Rectal smooth muscle tissue (tissue), 1 donor: ENCODE results near the gene INHA.

ENCODE experiments used
- H3K27ac ChIP-seq: one replicate; pipeline ENCODE4 v1.7.0; 2013; ENCODE audit warnings: low read depth, low read length, inconsistent platforms
- H3K27me3 ChIP-seq: one replicate; pipeline ENCODE4 v1.7.0; 2013; ENCODE audit warnings: low read length; ENCODE audit not compliant: control insufficient read depth, insufficient read depth
- H3K36me3 ChIP-seq: one replicate; pipeline ENCODE4 v1.7.0; 2013; ENCODE audit warnings: low read length; ENCODE audit not compliant: control insufficient read depth, insufficient read depth
- H3K4me1 ChIP-seq: one replicate; pipeline ENCODE4 v1.7.0; 2013; ENCODE audit warnings: low read length; ENCODE audit not compliant: control insufficient read depth, insufficient read depth
- H3K4me3 ChIP-seq: one replicate; pipeline ENCODE4 v1.7.0; 2013; ENCODE audit warnings: low read length
- H3K9ac ChIP-seq: one replicate; pipeline ENCODE4 v1.7.0; 2013; ENCODE audit warnings: low read length

INHA gene

DNA sequence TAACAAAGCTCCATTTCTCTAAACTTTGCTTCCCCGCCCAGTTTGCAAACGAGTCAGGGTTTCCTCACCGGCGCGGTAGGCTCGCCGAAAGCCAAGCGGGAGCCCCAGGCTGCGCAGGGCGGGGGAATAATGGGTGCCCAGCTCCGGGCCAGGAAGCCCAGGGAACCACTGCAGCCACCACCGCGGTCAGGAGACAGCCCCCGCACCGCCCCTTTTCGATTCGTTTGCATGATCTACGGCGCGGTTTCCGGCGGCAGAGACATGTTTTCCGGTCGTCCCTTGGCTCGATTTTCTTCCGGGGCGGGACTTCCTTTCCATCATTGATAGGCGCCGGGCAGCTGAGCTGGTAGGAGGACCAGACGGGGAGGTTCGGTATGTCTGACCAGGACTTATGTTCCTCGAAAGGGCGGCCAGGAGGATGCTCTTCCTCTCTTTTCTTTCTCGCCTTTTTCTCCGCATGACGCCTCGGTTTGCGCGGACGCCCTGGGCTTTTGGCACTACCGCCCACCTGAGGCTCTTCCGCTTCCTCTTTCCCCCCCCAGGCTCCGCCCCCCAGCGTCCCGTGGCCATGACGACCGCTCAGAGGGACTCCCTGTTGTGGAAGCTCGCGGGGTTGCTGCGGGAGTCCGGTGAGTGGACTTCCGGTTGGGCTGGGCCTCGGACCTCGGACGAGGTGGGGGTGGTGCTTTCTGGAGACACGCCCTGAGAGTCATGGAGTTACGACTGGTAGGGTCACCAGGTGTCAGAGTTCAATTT lies 25.6 kb downstream of the INHA start, which contains the start of gene STK11IP:
Gene STK11IP, plus strand, starts transcription at position 306 of the 756 bp plus-strand sequence. Its CDS starts 263 bp downstream, at position 569.
- Histone ChIP-seq H3K27me3 (no peaks in the 10 kb centered on the region), H3K36me3 (peaks cover 12% of the 10 kb centered on the region), H3K9ac (peak within 1 kb of the TSS; percentile 62), H3K4me3 (peak within 1 kb of the TSS; percentile 100), H3K27ac (peak within 1 kb of the TSS; percentile 93), H3K4me1 (peaks cover 4% of the 10 kb centered on the region)

DNA sequence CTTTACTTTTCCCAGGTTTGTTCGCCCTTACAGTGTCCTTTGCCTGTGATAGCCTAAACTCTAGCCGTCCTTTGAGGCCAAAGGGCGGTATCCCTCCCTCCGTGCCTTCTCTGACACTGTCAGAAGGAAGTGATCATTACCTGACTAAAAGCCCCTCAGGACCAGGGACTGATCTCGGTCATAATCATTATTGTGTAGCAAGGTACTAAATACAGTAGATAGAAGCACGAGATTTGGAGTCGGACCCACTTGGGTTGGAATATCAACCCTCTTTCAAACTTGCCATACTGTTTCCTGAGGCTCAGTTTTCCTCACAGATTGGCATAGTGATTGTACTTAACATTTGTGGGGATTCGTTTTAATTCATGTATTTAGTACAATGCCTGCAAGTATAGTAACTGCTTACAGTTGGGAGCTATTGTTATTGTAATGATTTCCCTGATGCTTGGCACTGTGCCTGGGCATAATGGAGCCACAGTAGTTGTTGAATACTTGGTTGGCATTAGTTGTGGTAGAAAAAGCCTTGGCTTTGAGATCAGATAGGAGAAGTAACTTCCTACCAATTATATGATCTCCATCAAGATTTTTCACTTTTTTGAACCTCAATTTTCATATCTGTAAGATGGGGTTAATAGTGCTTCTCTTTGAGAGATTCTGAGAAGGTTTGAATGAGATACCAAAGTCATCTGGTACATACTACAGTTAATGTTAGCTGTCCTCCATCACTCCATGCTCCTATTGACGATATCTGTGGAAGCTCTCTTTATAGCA lies 26.4 kb downstream of the INHA start:
- H3K4me3 ChIP-seq, result peak overlapping the region; percentile 100

DNA sequence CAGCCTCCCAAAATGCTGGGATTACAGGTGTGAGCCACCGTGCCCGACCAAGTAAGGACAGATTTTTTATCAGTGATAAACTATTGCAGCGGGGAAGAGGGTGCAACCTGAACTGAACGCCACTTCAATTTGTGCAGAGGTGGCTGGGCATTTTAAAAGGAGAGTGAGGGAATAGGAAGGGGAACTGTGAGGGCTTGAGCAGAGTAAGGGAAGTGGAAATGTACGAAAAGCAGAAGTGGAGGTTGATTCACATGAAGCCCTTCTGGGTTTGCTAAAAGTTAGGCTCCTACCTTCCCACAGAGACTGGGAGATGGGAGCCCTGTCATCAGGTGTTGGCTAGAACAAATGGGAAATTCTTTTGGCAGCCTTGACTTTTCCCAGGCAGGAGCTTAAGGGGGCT lies 31.7 kb downstream of the INHA start:
- Histone ChIP-seq H3K36me3 (peaks cover 32% of the 10 kb centered on the region), H3K27me3 (no peaks in the 10 kb centered on the region), H3K9ac (no peak overlapping the region), H3K4me1 (no peaks in the 10 kb centered on the region), H3K4me3 (no peak overlapping the region), H3K27ac (no peak overlapping the region)

More for the DNA sequence above, 26.4 kb downstream of the INHA start:
- Histone ChIP-seq H3K4me1 (peaks cover 4% of the 10 kb centered on the region), H3K9ac (peak overlapping the region; percentile 62), H3K27me3 (no peaks in the 10 kb centered on the region), H3K36me3 (peaks cover 12% of the 10 kb centered on the region), H3K27ac (peak overlapping the region; percentile 93)

DNA sequence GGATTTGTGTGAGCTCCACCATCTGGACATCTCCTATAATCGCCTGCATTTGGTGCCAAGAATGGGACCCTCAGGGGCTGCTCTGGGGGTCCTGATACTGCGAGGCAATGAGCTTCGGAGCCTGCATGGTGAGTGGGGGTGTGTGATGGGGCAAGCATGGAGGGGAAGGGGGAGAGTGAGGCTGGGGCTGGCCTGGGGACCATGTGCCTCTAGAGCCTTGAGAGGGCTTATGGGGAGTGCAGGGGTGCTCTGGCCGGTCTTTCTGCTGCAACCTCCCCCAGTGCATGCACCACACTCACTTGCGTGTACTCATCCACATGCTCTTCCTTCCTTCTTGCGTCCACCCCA lies 33.5 kb downstream of the INHA start:
- Histone ChIP-seq H3K4me3 (no peak overlapping the region), H3K36me3 (peaks cover 36% of the 10 kb centered on the region), H3K27ac (no peak overlapping the region), H3K4me1 (no peaks in the 10 kb centered on the region), H3K27me3 (no peaks in the 10 kb centered on the region), H3K9ac (no peak overlapping the region)

DNA sequence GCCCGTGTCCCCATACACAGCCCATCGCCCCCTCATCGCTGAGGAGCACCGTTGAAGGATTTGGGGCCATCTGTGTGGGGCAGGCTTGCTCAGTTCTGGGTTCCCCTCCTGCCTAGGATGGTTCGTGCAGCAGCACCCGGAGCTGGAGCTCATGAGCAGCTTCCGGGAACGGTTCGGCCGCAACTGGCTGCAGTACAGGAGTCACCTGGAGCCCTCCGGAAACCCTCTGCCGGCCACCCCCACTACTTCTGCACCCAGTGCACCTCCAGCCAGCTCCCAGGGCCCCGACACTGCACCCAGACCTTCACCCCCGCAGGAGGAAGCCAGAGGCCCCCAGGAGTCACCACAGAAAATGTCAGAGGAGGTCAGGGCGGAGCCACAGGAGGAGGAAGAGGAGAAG lies 35.8 kb downstream of the INHA start:
- H3K4me3 ChIP-seq, result no peak overlapping the region
- H3K27me3 ChIP-seq, result no peaks in the 10 kb centered on the region
- H3K9ac ChIP-seq, result no peak overlapping the region
- peaks cover 28% of the 10 kb centered on the region for H3K36me3 ChIP-seq
- H3K27ac ChIP-seq, result no peak overlapping the region
- no peaks in the 10 kb centered on the region for H3K4me1 ChIP-seq

DNA sequence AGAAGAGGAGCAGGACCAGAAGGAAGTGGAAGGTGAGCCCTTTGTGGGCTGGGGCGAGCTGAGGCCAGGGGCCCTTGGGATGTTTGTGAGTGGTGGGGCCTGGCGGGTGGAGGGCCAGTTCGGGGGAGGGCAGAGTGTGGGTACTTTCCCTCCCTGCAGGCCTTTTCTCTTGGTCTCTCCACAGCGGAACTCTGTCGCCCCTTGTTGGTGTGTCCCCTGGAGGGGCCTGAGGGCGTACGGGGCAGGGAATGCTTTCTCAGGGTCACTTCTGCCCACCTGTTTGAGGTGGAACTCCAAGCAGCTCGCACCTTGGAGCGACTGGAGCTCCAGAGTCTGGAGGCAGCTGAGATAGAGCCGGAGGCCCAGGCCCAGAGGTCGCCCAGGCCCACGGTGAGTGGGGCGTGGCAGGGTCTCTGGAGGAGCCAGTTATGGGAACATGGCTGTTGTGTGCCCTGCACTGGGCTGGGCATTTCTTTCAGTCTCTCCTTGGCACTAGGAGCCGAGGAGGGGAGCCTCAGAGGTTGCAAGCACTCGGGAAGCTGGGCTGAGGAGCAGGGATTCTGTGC lies 36.4 kb downstream of the INHA start:
- Histone ChIP-seq H3K4me1 (no peaks in the 10 kb centered on the region), H3K4me3 (no peak overlapping the region), H3K9ac (no peak overlapping the region), H3K27ac (no peak overlapping the region), H3K27me3 (no peaks in the 10 kb centered on the region), H3K36me3 (peaks cover 28% of the 10 kb centered on the region)

DNA sequence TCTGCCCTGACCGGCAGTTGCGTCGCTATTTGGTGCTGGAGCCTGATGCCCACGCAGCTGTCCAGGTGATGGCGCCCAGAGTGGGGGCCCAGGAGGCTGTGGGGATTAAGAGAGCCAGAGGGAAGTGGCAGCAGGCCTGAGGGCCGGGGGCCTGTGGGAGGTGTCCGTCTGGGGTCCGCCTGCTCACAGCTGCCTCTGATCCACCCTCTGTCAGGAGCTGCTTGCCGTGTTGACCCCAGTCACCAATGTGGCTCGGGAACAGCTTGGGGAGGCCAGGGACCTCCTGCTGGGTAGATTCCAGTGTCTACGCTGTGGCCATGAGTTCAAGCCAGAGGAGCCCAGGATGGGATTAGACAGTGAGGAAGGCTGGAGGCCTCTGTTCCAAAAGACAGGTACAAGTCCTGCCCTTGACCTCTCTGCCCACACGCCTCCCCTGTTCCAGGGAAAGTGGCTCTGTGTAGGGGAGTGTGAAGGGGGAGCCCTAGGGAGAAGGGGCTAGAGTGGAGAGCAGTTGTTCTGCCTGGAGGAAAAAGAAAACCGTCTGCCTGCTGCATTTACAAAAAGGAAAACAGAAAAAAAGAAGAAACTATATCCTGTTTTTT lies 37.1 kb downstream of the INHA start:
- H3K27ac ChIP-seq, result no peak overlapping the region
- H3K36me3 ChIP-seq, result peaks cover 30% of the 10 kb centered on the region
- no peak overlapping the region for H3K4me3 ChIP-seq
- no peak overlapping the region for H3K9ac ChIP-seq
- no peaks in the 10 kb centered on the region for H3K27me3 ChIP-seq
- H3K4me1 ChIP-seq, result no peaks in the 10 kb centered on the region

DNA sequence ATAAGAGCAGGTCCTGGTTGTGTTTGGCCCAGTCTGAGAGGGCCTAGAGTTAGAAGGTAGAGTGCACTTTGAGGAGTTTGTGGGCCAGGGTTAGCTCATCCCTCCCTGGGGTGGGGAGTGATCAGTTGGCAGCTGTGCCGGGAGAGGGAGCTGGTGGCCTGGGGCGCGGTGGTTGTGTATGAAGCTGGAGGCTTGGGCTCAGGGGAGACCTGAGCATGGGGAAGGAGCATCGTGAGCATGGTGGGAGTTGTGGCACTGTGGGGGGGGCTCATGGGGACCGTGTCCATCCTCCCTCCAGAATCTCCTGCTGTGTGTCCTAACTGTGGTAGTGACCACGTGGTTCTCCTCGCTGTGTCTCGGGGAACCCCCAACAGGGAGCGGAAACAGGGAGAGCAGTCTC lies 39.2 kb downstream of the INHA start:
- no peak overlapping the region for H3K27ac ChIP-seq
- no peak overlapping the region for H3K9ac ChIP-seq
- no peak overlapping the region for H3K4me3 ChIP-seq
- peaks cover 36% of the 10 kb centered on the region for H3K36me3 ChIP-seq
- no peaks in the 10 kb centered on the region for H3K4me1 ChIP-seq
- H3K27me3 ChIP-seq, result no peaks in the 10 kb centered on the region

DNA sequence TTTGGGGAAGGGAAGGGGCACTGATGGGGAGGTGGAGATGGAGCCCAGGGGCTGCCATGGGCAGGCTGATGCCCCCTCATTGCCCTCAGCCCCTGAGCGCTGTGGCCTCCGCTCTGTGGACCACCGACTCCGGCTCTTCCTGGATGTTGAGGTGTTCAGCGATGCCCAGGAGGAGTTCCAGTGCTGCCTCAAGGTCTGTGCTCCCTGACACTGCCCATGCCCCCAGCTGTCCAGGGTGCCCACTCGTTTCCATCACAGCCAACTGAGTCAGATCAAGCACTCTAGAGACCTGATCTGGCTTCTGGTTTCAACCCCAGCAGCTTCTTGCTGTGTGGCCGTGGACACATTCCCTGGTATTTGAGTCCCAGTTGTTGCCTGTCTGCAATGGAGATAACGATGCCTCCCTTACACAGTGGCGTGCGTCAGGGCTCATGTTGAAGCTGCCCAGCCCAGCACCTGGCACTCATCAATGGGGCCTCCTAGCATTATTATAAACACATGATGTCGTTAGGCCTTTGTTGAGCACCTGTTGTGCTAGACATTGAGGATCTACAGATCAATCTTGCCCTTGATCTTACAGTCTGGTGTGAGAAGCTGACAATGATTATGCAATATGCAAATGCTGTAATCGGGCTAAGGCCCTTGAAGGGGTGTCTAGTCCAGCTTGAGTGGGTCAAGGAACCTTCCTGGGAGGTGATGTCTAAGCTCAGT lies 39.9 kb downstream of the INHA start:
- Histone ChIP-seq H3K9ac (no peak overlapping the region), H3K4me3 (no peak overlapping the region), H3K4me1 (no peaks in the 10 kb centered on the region), H3K36me3 (peaks cover 29% of the 10 kb centered on the region), H3K27ac (no peak overlapping the region), H3K27me3 (no peaks in the 10 kb centered on the region)

DNA sequence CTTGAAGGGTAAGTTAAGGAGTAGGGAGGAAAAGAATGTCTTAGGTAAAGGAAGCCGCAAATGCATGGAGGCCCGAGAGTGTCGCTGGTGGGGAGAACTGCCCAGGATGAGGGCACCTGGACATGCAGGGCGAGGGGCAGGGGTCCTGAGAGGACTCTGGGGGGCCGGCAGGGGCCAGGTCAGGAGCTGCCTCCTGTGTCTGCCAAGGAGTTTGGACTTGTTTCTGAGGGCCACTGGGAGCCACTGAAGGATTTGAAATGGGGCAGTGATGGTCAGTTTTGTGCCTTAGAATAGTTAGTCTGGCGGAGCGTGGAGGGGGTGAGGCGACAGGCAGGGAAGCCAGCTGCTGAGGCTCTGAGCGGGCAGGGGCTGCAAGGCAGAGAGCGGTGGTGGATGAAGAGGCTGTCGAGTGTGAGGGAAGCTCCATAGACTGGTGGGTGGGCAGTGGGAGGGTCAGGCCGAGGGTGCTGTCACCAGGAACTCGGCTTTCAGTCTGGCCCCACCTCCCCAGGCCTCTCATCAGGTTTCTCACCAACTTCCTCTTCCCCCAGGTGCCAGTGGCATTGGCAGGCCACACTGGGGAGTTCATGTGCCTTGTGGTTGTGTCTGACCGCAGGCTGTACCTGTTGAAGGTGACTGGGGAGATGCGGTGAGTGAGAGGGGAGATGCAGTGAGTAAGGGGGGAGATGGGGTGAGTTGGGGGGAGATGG lies 40.6 kb downstream of the INHA start:
- Histone ChIP-seq H3K36me3 (peaks cover 27% of the 10 kb centered on the region), H3K27me3 (no peaks in the 10 kb centered on the region), H3K4me3 (no peak overlapping the region), H3K4me1 (no peaks in the 10 kb centered on the region), H3K27ac (no peak overlapping the region), H3K9ac (no peak overlapping the region)

DNA sequence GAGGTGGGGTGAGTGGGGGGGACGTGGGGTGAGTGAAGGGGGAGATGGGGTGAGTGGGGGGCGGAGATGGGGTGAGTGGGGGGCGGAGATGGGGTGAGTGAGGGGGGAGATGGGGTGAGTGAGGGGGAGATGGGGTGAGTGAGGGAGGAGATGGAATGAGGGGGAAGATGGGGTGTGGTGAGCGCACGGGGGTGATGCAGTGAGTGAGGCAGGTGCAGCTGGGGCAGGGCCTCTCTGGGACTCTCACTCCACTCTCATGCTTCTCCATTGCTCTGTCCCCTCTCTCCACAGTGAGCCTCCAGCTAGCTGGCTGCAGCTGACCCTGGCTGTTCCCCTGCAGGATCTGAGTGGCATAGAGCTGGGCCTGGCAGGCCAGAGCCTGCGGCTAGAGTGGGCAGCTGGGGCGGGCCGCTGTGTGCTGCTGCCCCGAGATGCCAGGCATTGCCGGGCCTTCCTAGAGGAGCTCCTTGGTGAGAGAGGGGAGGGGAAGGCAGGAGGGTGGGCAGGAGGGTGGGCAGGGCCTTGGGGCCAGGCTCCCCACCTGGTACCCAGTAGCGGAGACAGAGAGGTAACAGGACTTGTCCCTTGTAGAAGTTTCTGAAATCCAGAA lies 41.5 kb downstream of the INHA start:
- Histone ChIP-seq H3K27ac (no peak overlapping the region), H3K9ac (no peak overlapping the region), H3K36me3 (peaks cover 23% of the 10 kb centered on the region), H3K27me3 (no peaks in the 10 kb centered on the region), H3K4me3 (no peak overlapping the region), H3K4me1 (no peaks in the 10 kb centered on the region)
